GM23338 (cell line): ENCODE data around the gene OSBPL5. TPM values are rescaled to one million over a fixed set of nuclear protein-coding genes. Genes with fewer than 3 reads are reported as not detected.

ENCODE experiments used
- ATAC-seq: fragments of 200-7000 bp; cut with Tn5 transposase; 3 replicates; pipeline ENCODE4 v1.9.1; 2020
- DNase-seq: peaks from one replicate; pipeline ENCODE4 v3.0.0-alpha.2; 2015; ENCODE audit warnings: low spot score
- H2AFZ ChIP-seq: fragments of 200-600 bp; sonication (generic); 2 replicates; pipeline ENCODE4 v1.8.0; 2016; ENCODE audit warnings: antibody characterized with exemption, mild to moderate bottlenecking, moderate library complexity
- H3F3A ChIP-seq: fragments of 200-600 bp; sonication (generic); replicated peaks from 2 replicates; pipeline ENCODE4 v1.8.0; 2017; ENCODE audit warnings: antibody characterized with exemption, mixed run types, low read depth
- H3K27ac ChIP-seq: fragments of 200-600 bp; sonication (generic); 2 replicates; pipeline ENCODE4 v1.6.1; 2016; ENCODE audit warnings: low read depth
- H3K27me3 ChIP-seq: fragments of 200-600 bp; sonication (generic); 2 replicates; pipeline ENCODE4 v1.8.0; 2016; ENCODE audit warnings: mild to moderate bottlenecking, mixed run types, moderate library complexity; ENCODE audit not compliant: insufficient read depth
- H3K36me3 ChIP-seq: fragments of 200-600 bp; sonication (generic); 2 replicates; pipeline ENCODE4 v1.8.0; 2016; ENCODE audit warnings: mild to moderate bottlenecking; ENCODE audit not compliant: insufficient read depth
- H3K4me1 ChIP-seq: fragments of 200-600 bp; sonication (generic); 2 replicates; pipeline ENCODE4 v1.8.0; 2016; ENCODE audit warnings: mild to moderate bottlenecking, moderate library complexity; ENCODE audit not compliant: insufficient read depth
- H3K4me2 ChIP-seq: fragments of 200-600 bp; sonication (generic); 2 replicates; pipeline ENCODE4 v1.7.1; 2017; ENCODE audit warnings: mixed run types
- H3K4me3 ChIP-seq: fragments of 200-600 bp; sonication (generic); 2 replicates; pipeline ENCODE4 v1.6.1; 2016; ENCODE audit warnings: mixed run types
- H3K79me2 ChIP-seq: fragments of 200-600 bp; sonication (generic); replicated peaks from 2 replicates; pipeline ENCODE4 v1.8.0; 2017; ENCODE audit warnings: mild to moderate bottlenecking; ENCODE audit not compliant: insufficient read depth
- H3K9me2 ChIP-seq: fragments of 200-600 bp; sonication (generic); 2 replicates; pipeline ENCODE4 v1.8.0; 2017; ENCODE audit not compliant: insufficient read depth
- H4K20me1 ChIP-seq: fragments of 200-600 bp; sonication (generic); replicated peaks from 2 replicates; pipeline ENCODE4 v1.8.0; 2017; ENCODE audit warnings: mild to moderate bottlenecking; ENCODE audit not compliant: insufficient read depth
- H3K27ac Mint-ChIP-seq: 2 replicates; pipeline ENCODE4 v1.8.0; 2020; ENCODE audit warnings: inconsistent platforms, mild to moderate bottlenecking, moderate library complexity, mixed read lengths
- H3K27me3 Mint-ChIP-seq: 3 replicates; pipeline ENCODE4 v1.8.0; 2022; ENCODE audit warnings: low read depth, mild to moderate bottlenecking, moderate library complexity, mixed read lengths, inconsistent platforms; ENCODE audit not compliant: insufficient read depth, poor library complexity
- H3K36me3 Mint-ChIP-seq: 3 replicates; pipeline ENCODE4 v1.8.0; 2021; ENCODE audit warnings: low read depth, mild to moderate bottlenecking, inconsistent platforms, moderate library complexity, mixed read lengths
- H3K4me1 Mint-ChIP-seq: 3 replicates; pipeline ENCODE4 v1.8.0; 2020; ENCODE audit warnings: mild to moderate bottlenecking, inconsistent platforms, mixed read lengths
- H3K4me3 Mint-ChIP-seq: 3 replicates; pipeline ENCODE4 v1.8.0; 2021; ENCODE audit warnings: moderate library complexity, mild to moderate bottlenecking, inconsistent platforms, mixed read lengths
- H3K9me3 Mint-ChIP-seq: 3 replicates; pipeline ENCODE4 v1.8.0; 2020; ENCODE audit warnings: moderate library complexity, mild to moderate bottlenecking, inconsistent platforms, mixed read lengths
- CREB1 ChIP-seq: fragments of 250-450 bp; sonication (Bioruptor Pico); IDR thresholded peaks from 2 replicates; pipeline ENCODE4 v1.5.0; 2020; ENCODE audit warnings: low read depth, mild to moderate bottlenecking, moderate library complexity
- CTCF ChIP-seq, 2 experiments: fragments of 200-600 bp in 1 of 2; sonication (generic) in 1 of 2; conservative IDR thresholded peaks; 2 replicates each; pipeline versions ENCODE4 v1.5.1 to v1.6.1; 2016 to 2017; ENCODE audit warnings: antibody characterized with exemption in 2 of 2, low read depth in 2 of 2, mild to moderate bottlenecking in 2 of 2, moderate library complexity in 1 of 2
- ETS1 ChIP-seq: IDR thresholded peaks from 2 replicates; pipeline ENCODE4 v1.6.1; 2016; ENCODE audit warnings: antibody characterized with exemption
- EZH2 ChIP-seq: fragments of 200-600 bp; sonication (generic); IDR thresholded peaks from one replicate; pipeline ENCODE4 v1.8.0; 2017; ENCODE audit warnings: antibody characterized with exemption, mild to moderate bottlenecking, low read depth; ENCODE audit not compliant: unreplicated experiment
- EZH2phosphoT487 ChIP-seq: fragments of 200-600 bp; sonication (generic); IDR thresholded peaks from one replicate; pipeline ENCODE4 v1.8.1; 2018; ENCODE audit warnings: antibody characterized with exemption; ENCODE audit not compliant: unreplicated experiment
- JUNB ChIP-seq: IDR thresholded peaks from one replicate; pipeline ENCODE4 v1.6.1; 2016; ENCODE audit warnings: antibody characterized with exemption; ENCODE audit not compliant: unreplicated experiment
- NANOG ChIP-seq: IDR thresholded peaks from 2 replicates; pipeline ENCODE4 v1.6.1; 2016; ENCODE audit warnings: antibody characterized with exemption, borderline replicate concordance
- POLR2AphosphoS5 ChIP-seq: IDR thresholded peaks from 2 replicates; pipeline ENCODE4 v1.6.1; 2016; ENCODE audit warnings: antibody characterized with exemption, low read depth
- REST ChIP-seq: IDR thresholded peaks from one replicate; pipeline ENCODE4 v1.6.1; 2018; ENCODE audit warnings: antibody characterized with exemption; ENCODE audit not compliant: unreplicated experiment
- STAT1 ChIP-seq: IDR thresholded peaks from one replicate; pipeline ENCODE4 v1.6.1; 2016; ENCODE audit warnings: antibody characterized with exemption; ENCODE audit not compliant: unreplicated experiment
- ZNF114 ChIP-seq: fragments of 250-450 bp; sonication (Bioruptor Pico); IDR thresholded peaks from 2 replicates; pipeline ENCODE4 v1.5.0; 2020; ENCODE audit warnings: mild to moderate bottlenecking, moderate library complexity
- ZNF331 ChIP-seq: fragments of 250-450 bp; sonication (Bioruptor Pico); IDR thresholded peaks from 2 replicates; pipeline ENCODE4 v1.5.0; 2020; ENCODE audit warnings: low read depth, mild to moderate bottlenecking, moderate library complexity
- ZNF462 ChIP-seq: fragments of 250-450 bp; sonication (Bioruptor Pico); IDR thresholded peaks from 2 replicates; pipeline ENCODE4 v1.5.0; 2020; ENCODE audit warnings: mild to moderate bottlenecking, moderate library complexity
- polyA plus RNA-seq: library from polyadenylated mRNA; unstranded; fragments of >200 nt; fragmentation: Nextera tagmentation; extraction: Ambion mirVana; gene quantifications from 2 replicates; pipeline ENCODE4 v1.2.1, GENCODE V29; 2016
- total RNA-seq: library from RNA; depleted of rRNA; stranded (reverse); fragments of >200 nt; shearing (Covaris generic); gene quantifications from 2 replicates; pipeline ENCODE4 v1.2.3, GENCODE V29; 2014

OSBPL5 gene
- total and polyA plus RNA-seq, 2 experiments from 2014 or later, result 2.7 to 12.0 TPM

- Mint-ChIP-seq H3K27ac (no peak overlapping the region), H3K4me3 (no peak overlapping the region; the same call in 2 of the 3 replicates), H3K27me3 (peaks cover 4% of the 10 kb centered on the region), H3K4me1 (peaks cover 14% of the 10 kb centered on the region), H3K36me3 (peaks cover 19% of the 10 kb centered on the region), H3K9me3 (peaks cover 18% of the 10 kb centered on the region)
- Histone ChIP-seq H3K36me3 (no peaks in the 10 kb centered on the region), H3K79me2 (no peaks in the 10 kb centered on the region), H2AFZ (no peak overlapping the region), H3K9me2 (no peaks in the 10 kb centered on the region), H3K27ac (no peak overlapping the region), H4K20me1 (no peaks in the 10 kb centered on the region), H3K4me2 (no peak overlapping the region), H3F3A (0 out of 2 replicates have a peak, but pooled peaks cover 3% of the 10 kb centered on the region), H3K4me3 (no peak overlapping the region), H3K27me3 (no peaks in the 10 kb centered on the region), H3K4me1 (no peaks in the 10 kb centered on the region)
- DNase-seq, result peak; percentile 41
- TF ChIP-seq ZNF462 (CRISPR knock-in tag) (no peak), EZH2 (no peak), ZNF331 (CRISPR knock-in tag) (no peak), STAT1 (no peak), JUNB (no peak), NANOG (no peak), CTCF (conservative IDR thresholded peaks at IDR 0.05; ENCODE audit: low read depth in 2 of 2) (no peak), ETS1 (no peak), CREB1 (CRISPR knock-in tag) (no peak), EZH2phosphoT487 (no peak), POLR2AphosphoS5 (no peak), REST (no peak), ZNF114 (no peak)
- peak; percentile 6; the same call in 2 of the 3 replicates for ATAC-seq
Measured at GRCh38 chr11:3106736-3107524, 58.2 kb downstream of the OSBPL5 start.
